ENCODE results near the gene PLA2G15. TPM values are rescaled to one million over a fixed set of nuclear protein-coding genes. Genes with fewer than 3 reads are reported as not detected.

Gene PLA2G15
- total and polyA plus RNA-seq, 9 donors, result 7.3 to 18.4 (median 9.7) TPM

GRCh38 chr16:68259007-68259825 is 14.0 kb downstream of the PLA2G15 start:
- Histone ChIP-seq H3K27me3 (no peaks in the 10 kb centered on the region), H3K27ac (no peak overlapping the region), H3K9me3 (no peaks in the 10 kb centered on the region), H3K4me3 (no peak overlapping the region), H3K4me1 (ENCODE audit: insufficient read depth) (no peaks in the 10 kb centered on the region), H3K36me3 (no peaks in the 10 kb centered on the region)
- WGBS, 3 donors, result 85 to 90% (median 86%) methylated on average over 24 to 27 of the region's 27 CpGs
- DNase-seq, result no peak
- TF ChIP-seq CTCF (IDR thresholded peaks at IDR 0.05), result no peak
- TF ChIP-seq POLR2A (IDR thresholded peaks at IDR 0.05), result no peak
- TF ChIP-seq EP300 (IDR thresholded peaks at IDR 0.05), result no peak
- intact Hi-C loops (cut with DNase I), result no loop called here

- intact Hi-C loops (cut with DNase I), result loop anchor here (5.0 kb wide), 1 partner anchor 64 kb away; no protein-coding TSS in a partner anchor
- Histone ChIP-seq H3K4me3 (peak overlapping the region; percentile 75), H3K36me3 (no peaks in the 10 kb centered on the region), H3K9me3 (no peaks in the 10 kb centered on the region), H3K4me1 (ENCODE audit: insufficient read depth) (no peaks in the 10 kb centered on the region), H3K27me3 (no peaks in the 10 kb centered on the region), H3K27ac (peak overlapping the region; percentile 49 to 57)
- no peak for DNase-seq
- TF ChIP-seq EP300 (IDR thresholded peaks at IDR 0.05) (no peak), POLR2A (IDR thresholded peaks at IDR 0.05) (no peak), CTCF (IDR thresholded peaks at IDR 0.05) (peak in 1 of 3 donors; percentile 20)
- WGBS, 3 donors, result 33 to 38% (median 37%) methylated on average over 11 of the region's 11 CpGs
Measured at GRCh38 chr16:68263559-68264127, 18.5 kb downstream of the PLA2G15 start.

GRCh38 chr16:68264128-68265077 is 19.2 kb downstream of the PLA2G15 start, which contains the start of gene SLC7A6:
SLC7A6 (plus strand) TSS chr16:68264526; CDS start chr16:68274727, 10,201 bp downstream.
- intact Hi-C loops (cut with DNase I), result loop anchor here (5.0 kb wide), 1 partner anchor 63 kb away; no protein-coding TSS in a partner anchor
- peak; percentile 55 to 77 (median 69) for DNase-seq
- no peaks in the 10 kb centered on the region for H3K4me1 ChIP-seq (ENCODE audit: insufficient read depth)
- H3K27me3 ChIP-seq, result no peaks in the 10 kb centered on the region
- peak in 2 of 3 donors; percentile 69 to 75 for TF ChIP-seq CTCF (IDR thresholded peaks at IDR 0.05)
- TF ChIP-seq EP300 (IDR thresholded peaks at IDR 0.05), result no peak
- H3K36me3 ChIP-seq, result no peaks in the 10 kb centered on the region
- no peaks in the 10 kb centered on the region for H3K9me3 ChIP-seq
- peak within 1 kb of the TSS; percentile 75 for H3K4me3 ChIP-seq
- 1% methylated on average over 95 to 122 of the region's 123 CpGs for WGBS, 3 donors
- H3K27ac ChIP-seq, result peak within 1 kb of the TSS; percentile 49 to 57
